Breast epithelium (tissue), 3 donors: Measurements from ENCODE around the gene CCNJL.

ENCODE experiments used
- CTCF ChIP-seq, 3 donors: fragments of 450-650 bp; IDR thresholded peaks; one replicate each; pipeline ENCODE4 v1.5.1; 2016 to 2017; ENCODE audit warnings: antibody characterized with exemption in 3 of 3, mild to moderate bottlenecking in 3 of 3, moderate library complexity in 3 of 3
- POLR2A ChIP-seq: fragments of 450-650 bp; IDR thresholded peaks from one replicate; pipeline ENCODE4 v1.6.1; 2016; ENCODE audit warnings: antibody characterized with exemption, mild to moderate bottlenecking, moderate library complexity
- POLR2AphosphoS5 ChIP-seq, 3 donors: sonication (generic); formaldehyde crosslinking; IDR thresholded peaks; one replicate each; pipeline ENCODE4 v1.6.1; 2017; ENCODE audit warnings: antibody characterized with exemption in 3 of 3

- no peak for TF ChIP-seq POLR2AphosphoS5 (IDR thresholded peaks at IDR 0.05)
- no peak for TF ChIP-seq CTCF (IDR thresholded peaks at IDR 0.05)
- TF ChIP-seq POLR2A, result no peak
These were observed 37.9 kb downstream of the CCNJL start for GRCh38 chr5:160274483-160274931.
